HuH-7 (cell line): ENCODE results near the gene TGM3.
"Not testable (repeated sequence)": the region's sequence is repeated elsewhere in the genome, so short reads cannot be mapped to it uniquely, and the experiment has no call there.

Experiments used
- DNase-seq: peaks from one replicate; pipeline ENCODE4 v3.0.0; 2011; ENCODE audit warnings: low spot score

Gene TGM3, protein sequence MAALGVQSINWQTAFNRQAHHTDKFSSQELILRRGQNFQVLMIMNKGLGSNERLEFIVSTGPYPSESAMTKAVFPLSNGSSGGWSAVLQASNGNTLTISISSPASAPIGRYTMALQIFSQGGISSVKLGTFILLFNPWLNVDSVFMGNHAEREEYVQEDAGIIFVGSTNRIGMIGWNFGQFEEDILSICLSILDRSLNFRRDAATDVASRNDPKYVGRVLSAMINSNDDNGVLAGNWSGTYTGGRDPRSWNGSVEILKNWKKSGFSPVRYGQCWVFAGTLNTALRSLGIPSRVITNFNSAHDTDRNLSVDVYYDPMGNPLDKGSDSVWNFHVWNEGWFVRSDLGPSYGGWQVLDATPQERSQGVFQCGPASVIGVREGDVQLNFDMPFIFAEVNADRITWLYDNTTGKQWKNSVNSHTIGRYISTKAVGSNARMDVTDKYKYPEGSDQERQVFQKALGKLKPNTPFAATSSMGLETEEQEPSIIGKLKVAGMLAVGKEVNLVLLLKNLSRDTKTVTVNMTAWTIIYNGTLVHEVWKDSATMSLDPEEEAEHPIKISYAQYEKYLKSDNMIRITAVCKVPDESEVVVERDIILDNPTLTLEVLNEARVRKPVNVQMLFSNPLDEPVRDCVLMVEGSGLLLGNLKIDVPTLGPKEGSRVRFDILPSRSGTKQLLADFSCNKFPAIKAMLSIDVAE

DNA sequence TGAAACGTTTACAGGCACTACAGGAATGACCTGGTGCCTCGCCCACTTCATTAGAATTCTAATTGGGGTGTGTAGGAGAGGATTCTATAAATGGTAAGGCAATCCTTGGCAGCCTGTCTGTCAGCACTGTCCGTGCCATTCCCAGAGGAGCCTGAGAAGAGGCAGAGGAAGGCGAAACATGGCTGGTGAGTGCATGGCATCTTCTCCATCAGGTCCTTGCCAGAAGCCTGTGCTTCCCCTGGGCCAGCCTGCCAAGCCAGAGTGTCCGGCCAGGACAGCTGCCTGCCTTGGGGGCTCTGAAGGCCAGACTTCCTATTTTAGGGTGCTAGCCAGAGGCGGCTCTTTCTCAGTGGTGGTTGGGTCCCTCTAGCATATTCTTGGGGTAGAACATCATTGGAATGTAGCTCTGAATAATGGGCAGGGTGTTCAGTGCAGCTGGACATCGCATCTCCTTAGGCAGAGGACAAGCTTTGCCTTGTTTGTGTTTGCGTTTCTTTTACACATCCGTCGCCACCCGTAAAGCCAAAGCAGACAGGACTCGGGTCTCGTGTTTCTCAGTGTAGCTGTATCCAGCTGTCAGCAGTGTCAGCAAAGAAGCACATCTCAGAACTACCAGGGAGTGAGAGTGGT lies at the start of gene TGM3:
Gene TGM3 (plus strand): TSS at position 116 of the 630 bp plus-strand sequence. CDS start 63 bp downstream, at position 179.
- DNase-seq, result no peak

DNA sequence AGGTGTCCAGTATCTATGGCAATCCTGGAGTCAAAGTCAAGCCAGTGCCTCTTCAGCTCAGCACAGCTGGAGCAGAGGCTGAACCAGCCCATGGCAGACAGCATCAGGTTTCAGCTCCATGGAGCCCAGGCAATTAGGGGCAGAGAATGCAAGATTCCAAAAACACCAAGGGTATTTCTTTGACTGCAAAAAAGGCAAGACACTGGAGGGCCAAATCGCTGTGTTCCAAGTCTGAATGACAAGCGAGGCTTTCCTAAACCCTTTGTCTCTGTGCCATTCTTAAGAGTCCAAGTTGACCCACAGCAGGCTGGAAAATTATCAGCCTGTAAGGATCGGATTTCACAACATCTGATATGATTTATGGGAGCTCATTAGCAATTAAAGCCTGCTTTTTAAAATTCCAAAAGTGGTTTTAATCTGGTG lies 49.7 kb upstream of the TGM3 start:
- DNase-seq, result no peak

DNA sequence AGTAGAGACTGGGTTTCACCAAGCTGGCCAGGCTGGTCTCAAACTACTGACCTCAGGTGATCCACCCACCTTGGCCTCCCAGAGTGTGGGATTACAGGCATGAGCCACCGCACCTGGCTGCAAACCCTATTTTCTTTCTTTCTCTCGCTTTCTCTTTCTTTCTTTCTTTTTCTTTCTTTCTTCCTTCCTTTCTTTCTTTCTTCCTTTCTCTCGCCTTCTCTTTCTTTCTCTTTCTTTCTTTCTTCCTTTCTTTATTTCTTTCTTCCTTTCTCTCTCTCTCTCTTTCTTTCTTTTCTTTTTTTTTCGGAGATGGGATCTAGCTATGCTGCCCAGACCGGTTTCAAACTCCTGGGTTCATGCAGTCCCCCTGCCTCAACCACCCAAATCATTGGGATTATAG lies 47.0 kb upstream of the TGM3 start:
- no peak for DNase-seq

DNA sequence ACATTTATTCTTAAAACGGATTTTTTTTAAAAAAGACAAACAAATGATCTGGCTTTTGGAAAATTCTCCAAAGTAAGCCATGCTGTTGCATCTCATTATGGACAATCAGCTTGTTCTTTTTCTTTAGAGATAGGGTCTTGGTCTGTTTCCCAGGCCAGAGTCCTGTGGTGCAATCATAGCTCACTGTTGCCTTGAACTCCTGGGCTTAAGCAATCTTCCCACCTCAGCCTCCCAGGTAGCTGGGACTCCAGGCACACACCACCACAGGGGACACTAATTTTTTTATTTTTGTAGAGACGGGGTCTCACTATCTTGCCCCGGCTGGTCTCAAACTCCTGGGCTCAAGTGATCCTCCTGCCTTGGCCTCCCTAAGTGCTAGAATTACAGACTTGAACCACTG lies 45.9 kb upstream of the TGM3 start:
- DNase-seq, result no peak

DNA sequence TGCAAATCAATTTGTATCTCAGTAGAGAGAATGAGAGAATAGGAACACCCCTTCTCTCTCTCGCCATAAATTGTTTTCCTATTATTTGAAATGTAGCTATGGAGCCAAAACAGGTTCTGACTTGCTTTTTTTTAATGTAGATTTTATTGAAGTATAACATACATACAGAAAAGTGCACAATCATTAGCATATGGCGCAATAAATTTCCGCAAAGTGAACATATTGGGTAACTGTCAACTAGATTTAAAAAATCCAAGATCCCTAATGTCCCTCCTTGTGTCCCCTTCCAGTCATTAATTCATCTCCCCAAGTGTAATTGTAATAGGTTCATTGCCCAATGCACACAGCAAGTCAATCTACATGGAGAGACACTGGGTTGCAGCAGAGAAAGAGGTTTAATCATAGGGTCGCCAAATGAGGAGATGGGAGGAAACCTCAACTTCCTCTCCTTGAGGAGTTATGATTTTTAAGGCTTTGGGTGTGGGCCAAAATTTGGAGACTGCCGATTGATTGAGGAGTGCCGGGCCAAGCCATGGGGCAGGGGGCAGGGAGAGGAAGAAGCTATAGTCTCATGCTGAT lies 43.3 kb upstream of the TGM3 start:
- DNase-seq, result no peak

DNA sequence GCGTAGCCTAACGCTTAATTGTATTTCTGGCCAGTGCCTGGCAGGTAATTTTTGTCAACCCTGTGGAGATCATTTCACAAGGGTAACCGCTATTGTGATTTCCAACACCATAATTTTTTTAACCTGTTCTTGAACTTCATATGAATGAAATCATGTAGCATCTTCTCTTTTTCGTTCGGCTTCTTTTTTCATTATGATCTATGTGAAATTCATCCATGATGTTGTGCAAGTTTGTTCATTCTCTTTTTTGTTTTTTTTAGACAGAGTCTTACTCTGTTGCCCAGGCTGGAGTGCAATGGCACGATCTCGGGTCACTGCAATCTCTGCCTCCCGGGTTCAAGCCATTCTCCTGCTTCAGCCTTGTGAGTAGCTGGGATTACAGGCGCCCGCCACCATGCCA lies 42.5 kb upstream of the TGM3 start:
- DNase-seq, result no peak

DNA sequence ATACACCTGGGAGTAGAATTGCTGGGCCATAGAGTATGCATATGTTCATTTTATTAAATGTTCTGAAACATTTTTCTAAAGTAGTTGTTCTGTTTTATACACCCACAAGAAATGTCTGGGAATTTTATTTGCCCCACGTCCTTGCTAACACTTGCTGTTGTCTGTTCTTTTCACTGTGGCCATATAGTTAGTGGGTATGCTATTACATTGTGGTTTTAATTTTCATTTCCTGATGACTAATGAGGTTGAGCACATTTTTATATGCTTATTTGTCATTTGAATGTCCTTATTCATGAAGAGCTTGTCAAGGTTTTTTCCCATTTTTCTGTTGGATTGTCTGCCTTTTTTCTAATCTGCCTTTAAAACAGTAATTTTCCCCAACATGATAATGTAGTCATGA lies 41.5 kb upstream of the TGM3 start:
- no peak for DNase-seq

DNA sequence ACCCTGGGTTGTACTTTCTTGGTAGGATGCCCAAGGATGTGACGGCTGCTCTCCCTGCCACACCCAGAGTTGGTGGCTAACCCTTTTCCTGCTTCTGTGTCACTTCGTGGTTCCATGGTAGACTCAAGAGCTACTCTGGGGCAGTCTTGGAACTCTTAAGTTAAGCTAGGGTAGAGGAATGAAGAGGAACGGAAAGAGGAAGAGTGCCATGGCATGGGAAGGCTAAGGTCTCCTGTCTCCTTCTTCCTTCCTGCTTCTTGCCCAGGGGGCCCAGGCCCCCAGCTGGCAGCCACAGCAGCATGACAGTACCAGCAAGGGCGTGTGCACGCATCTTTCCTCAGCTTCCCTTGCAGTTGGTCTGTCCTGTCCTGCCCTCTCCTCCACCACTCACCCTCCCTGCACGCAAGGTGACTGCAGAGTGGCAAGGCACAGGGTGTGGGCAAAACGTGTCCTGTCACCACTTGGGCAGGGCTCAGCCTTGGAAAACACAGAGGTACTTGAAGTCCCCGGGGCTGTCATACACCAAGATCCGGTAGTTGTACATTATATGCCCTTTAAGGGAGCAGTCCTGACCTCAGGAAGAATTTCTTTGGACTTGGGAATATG lies 39.8 kb upstream of the TGM3 start:
- DNase-seq, result no peak

DNA sequence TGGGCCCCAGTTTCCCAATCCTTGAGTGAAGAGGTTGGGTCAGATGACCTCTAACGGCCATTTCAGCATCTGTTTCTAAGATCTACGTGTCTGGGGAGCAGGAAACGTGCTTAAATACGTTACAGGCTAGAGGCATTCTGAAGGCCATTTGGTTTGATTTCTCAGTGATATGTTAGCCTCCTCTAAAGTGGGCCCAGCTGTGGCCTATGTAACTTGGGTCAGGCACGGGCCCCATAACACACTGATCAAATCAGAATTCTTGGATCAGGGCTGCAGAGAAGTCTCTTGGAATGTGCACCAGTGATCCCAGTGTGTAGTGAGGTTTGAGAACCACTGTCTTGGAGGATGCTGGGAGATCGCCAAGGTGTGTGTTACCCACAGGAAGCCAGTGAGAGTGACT lies 36.1 kb upstream of the TGM3 start:
- no peak for DNase-seq

DNA sequence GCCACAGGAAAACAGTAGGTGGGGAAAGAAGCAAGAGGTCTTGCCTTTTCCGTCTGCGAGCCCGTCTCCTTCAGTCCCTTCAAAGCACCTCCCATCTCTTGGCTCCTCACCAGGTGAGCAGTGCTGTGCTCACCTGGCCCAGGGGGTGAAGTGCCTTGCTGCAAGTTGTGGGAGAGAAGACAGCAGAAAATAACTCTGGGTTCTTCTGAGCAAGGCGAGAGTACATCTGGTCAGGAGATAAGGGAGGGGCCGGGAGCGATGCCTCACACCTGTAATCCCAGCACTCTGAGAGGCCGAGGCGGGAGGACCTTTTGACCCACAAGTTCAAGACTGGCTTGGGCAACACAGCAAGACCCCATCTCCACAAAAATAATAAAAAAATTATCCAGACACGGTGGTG lies 35.6 kb upstream of the TGM3 start:
- no peak for DNase-seq

DNA sequence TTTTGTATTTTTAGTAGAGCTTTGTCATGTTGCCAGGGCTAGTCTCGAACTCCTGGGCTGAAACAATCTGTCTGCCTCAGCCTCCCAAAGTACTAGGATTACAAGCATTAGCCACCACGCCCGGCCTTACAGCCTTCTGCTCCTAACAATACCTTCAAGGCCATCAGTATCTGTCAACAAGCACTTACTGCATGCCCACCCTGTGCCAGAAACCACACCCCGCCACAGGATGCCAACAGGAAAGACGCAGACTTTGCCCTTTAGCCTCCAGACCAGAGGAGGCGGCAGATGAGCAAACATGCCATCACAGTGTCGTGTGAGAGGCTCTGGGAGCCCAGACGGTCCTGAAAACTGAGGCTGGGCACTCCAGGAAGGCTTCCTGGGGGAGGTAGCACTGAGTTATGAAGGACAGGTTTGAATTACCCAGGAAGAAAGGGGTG lies 34.7 kb upstream of the TGM3 start:
- no peak for DNase-seq

DNA sequence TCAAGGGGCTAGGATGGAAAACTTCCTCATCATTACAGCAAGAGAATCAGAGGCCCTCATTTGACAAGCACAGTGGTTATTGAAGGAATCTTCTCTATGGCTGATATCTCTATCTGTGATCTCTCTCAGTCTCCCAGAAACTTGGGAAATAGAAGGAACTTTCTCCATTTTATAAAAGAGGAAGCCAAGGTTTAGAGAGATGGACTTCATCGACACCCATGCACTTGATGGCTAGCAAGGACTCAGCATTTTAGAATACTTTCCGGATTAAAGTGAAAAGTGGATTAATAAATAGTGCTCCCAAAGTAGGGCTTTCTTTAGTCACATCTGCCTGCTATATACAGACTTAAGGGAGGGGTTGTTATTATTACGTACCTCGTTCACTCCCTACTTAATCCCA lies 34.2 kb upstream of the TGM3 start:
- no peak for DNase-seq

DNA sequence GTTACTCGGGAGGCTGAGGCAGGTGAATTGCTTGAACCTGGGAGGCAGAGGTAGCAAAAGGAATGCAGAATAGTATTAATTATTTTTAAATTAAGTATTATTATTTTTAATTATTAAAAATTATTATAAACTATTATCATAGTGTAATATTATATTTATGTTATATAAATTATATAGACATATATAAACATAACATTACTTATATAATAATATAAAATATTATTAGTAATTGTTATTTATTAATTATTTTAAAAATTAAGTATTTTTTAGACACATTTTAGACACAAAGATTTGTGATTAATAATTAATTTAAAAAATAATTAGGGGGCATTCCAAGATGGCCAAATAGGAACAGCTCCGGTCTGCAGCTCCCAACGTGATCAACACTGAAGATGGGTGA lies 31.7 kb upstream of the TGM3 start:
- no peak for DNase-seq

DNA sequence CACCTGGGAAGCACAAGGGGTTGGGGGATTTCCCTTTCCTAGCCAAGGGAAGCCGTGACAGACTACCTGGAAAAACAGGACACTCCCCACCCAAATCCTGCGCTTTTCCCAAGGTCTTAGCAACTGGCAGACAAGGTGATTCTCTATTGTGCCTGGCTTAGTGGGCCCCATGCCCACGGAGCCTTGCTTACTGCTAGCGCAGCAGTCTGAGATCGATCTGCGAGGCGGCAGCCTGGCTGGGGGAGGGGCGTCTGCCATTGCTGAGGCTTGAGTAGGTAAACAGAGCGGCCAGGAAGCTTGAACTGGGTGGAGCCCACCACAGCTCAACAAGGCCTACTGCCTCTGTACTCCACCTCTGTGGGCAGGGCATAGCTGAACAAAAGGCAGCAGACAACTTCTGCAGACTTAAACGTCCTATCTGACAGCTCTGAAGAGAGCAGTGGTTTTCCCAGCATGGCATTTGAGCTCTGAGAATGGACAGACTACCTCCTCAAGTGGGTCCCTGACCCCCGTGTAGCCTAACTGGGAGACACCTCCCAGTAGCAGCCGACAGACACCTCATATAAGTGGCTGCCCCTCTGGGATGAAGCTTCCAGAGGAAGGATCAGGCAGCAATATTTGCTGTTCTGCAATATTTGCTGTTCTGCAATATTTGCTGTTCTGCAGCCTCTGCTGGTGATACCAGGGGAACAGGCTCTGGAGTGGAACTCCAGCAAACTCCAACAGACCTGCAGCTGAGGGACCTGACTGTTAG lies 31.0 kb upstream of the TGM3 start:
- DNase-seq, result not testable (repeated sequence)

DNA sequence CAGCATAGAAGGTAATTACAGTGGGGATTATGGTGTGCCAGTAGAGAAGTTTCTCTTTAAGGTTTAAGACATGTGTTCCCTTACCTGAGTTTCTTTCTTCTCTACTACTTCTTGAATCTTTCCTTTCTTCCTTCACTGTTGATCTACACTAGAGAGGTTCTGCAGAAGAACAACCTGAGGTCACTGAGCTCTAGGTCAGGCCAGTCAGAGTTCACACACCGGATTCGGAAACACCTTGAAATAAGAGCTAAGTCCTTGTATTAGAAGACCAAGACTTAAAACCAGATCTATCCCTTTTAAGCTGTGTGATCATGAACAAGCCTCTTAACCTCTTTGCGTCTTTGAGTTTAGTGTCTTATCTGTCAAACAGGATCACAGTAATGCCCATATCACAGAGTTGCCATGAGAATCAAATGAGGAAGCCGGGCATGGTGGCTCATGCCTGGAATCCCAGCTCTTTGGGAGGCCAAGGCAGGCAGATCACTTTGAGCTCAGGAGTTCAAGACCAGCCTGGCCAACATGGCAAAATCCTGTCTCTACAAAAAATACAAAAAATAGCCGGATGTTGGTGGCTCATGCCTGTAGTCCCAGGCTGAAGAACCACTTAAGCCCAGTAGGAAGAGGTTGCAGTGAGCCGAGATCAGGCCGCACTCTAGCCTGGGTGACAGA lies 22.0 kb upstream of the TGM3 start:
- DNase-seq, result no peak

DNA sequence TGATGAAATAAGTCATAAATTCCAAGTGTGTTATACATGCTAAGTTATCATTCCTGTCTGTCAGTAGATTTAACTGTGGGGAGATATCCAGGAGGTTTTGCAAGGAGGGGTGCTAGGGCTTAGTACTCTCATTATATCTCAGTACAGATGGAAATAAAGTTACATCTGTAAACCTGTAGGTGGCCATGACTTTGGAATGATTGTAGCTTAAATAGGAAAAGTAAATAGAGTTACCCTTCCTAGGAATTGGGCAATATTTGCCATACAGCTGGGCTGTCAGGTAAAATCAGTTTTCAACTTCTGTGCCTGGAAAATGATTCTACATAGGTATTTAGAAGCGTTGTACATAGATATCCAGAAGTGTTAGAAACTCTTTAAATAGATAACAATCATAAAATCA lies 19.8 kb upstream of the TGM3 start:
- no peak for DNase-seq

DNA sequence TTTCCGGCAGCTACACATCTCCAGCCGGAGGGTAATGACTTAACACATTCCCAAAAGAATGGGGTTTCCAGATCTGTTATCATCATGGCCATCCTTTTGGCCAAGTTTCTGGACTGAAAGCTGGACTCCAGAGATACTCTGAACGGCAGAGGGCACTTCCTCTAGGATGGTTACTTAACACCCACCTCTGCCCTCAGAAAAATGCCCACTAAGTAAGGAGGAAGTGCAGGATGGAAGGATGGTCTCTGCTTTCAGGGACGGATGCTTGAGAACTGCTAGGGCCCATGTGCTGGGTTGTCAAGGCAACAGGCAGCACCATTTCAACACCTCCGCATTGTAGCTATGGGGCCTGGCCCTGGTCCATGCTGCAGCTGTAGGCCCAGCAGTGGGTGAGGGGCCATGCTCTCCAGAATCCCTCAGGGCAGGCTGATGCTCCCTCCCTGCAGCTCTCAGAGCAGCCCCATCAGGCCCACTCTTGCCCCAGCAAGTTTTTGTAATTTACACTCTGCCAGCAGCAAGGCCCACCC lies 16.5 kb upstream of the TGM3 start:
- no peak for DNase-seq

DNA sequence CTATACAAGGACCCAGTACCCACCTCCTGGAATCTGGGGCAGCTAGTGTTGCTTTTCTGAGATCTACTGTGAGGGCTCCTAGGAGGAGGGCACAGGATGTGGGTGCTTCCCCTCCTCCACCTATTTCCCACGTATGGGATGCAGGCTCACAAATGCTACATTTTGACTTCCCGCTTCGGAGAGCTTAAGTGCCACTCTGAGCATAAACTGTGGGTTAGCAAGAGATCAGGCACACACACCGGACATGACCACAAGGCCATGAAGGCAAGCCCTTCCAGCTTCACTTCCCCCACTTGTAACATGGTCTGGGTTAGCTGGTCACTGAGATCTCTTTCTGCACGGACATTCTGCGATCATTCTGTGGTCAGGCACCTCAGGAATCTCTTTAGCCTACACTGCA lies 15.7 kb upstream of the TGM3 start:
- no peak for DNase-seq

DNA sequence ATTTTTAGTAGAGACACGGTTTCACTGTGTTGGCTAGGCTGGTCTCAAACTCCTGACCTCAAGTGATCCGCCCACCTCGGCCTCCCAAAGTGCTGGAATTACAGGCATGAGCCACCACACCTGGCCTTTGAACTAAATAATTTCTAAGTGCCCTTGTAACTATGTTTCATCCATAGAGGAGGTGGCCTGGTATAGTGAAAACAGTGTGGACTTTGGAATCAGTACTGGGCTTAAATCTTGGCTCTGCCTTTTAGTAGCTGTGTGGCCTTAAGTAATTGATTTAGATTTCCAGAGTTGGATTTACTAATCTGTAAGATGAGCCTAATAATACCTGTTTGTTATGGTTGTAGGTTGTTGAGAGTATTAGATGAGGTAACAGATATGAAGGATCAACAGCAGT lies 14.2 kb upstream of the TGM3 start:
- no peak for DNase-seq

DNA sequence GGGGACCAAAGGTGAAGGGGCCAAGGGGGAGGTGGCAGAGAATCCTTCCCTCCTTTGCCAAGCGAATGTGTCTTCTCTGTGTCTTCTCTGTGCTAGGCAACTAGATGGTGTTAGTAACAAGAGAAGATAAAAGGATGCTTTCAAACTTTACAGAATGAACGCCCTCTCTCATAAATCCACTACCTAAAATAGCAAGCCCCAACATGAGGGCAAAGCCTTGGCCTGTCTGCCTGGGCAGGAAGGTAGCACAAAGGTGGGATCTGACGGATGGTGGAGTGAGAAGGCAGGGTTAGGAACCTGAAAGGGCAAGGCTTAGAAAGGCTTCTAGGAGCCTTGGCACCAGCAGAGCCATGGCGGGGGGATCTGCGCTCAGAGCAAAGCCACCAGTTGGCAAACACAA lies 13.6 kb upstream of the TGM3 start:
- no peak for DNase-seq
